8988T (cell line): ENCODE measurements around the gene ZKSCAN8.

Experiments
- DNase-seq: peaks from one replicate; pipeline ENCODE4 v3.0.0; 2011

ZKSCAN8 gene

GRCh38 chr6:28207510-28208110, 65.9 kb downstream of the ZKSCAN8 start:
- no peak for DNase-seq

- no peak for DNase-seq
These were observed 66.5 kb downstream of the ZKSCAN8 start for GRCh38 chr6:28208111-28208659.
